ENCODE measurements around the gene ADCY5.

The ADCY5 gene

DNA sequence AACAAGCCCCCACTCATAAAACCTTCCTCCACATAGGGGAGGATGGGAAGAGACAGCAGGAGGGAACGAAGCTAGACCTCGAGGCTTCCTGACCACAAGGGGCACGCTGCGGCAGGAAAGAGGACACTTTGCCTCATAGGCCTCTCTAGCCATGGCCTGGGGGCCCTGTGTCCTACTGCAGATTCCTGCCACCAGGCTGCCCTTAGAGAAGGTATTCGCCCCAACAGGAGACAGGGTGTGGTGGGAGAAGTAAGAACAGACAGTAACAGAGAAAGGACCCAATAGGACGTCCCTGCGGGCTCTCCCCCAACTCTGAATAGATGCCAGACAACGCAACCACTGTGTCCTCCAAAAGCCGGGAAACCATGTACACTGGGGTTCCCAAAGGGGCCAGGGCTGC is 36.8 kb downstream of the ADCY5 start:
- Histone ChIP-seq H3K36me3 (ENCODE audit: control insufficient read depth, insufficient read depth, low read length) (no peaks in the 10 kb centered on the region), H3K9ac (ENCODE audit: low read depth, low read length) (no peak overlapping the region), H3K27me3 (ENCODE audit: control insufficient read depth, insufficient read depth, low read length) (no peaks in the 10 kb centered on the region), H3K4me1 (ENCODE audit: control insufficient read depth, insufficient read depth, low read length) (no peaks in the 10 kb centered on the region), H3K4me3 (ENCODE audit: low read depth, low read length) (no peak overlapping the region), H3K9me3 (ENCODE audit: control insufficient read depth, insufficient read depth, low read length) (no peaks in the 10 kb centered on the region)

GRCh38 chr3:123411340-123412040 is 37.4 kb downstream of the ADCY5 start:
- Histone ChIP-seq H3K9ac (ENCODE audit: low read depth, low read length) (no peak overlapping the region), H3K4me1 (ENCODE audit: control insufficient read depth, insufficient read depth, low read length) (no peaks in the 10 kb centered on the region), H3K9me3 (ENCODE audit: control insufficient read depth, insufficient read depth, low read length) (no peaks in the 10 kb centered on the region), H3K4me3 (ENCODE audit: low read depth, low read length) (no peak overlapping the region), H3K27me3 (ENCODE audit: control insufficient read depth, insufficient read depth, low read length) (no peaks in the 10 kb centered on the region), H3K36me3 (ENCODE audit: control insufficient read depth, insufficient read depth, low read length) (no peaks in the 10 kb centered on the region)

DNA sequence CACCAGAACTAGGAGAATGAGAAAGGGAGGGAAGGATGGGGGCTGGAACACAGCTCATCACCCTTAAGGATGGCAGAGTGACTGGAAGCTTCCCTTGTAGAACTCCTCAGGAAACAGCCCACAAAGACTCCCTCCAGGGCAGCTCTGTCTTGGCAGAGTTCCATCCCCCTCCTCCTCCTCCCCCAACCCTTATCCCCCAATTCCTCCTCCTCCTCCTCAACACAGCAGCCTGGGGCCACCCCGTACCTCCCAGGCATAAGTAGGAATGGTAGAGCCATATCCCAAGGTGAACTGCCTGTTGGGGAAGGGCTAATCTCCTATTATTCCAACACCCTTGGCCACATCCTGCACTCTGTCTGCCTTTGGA is 38.8 kb downstream of the ADCY5 start:
- no peak overlapping the region for H3K9ac ChIP-seq (ENCODE audit: low read depth, low read length)
- H3K4me1 ChIP-seq (ENCODE audit: control insufficient read depth, insufficient read depth, low read length): no peaks in the 10 kb centered on the region
- no peak overlapping the region for H3K4me3 ChIP-seq (ENCODE audit: low read depth, low read length)
- H3K36me3 ChIP-seq (ENCODE audit: control insufficient read depth, insufficient read depth, low read length): no peaks in the 10 kb centered on the region
- no peaks in the 10 kb centered on the region for H3K9me3 ChIP-seq (ENCODE audit: control insufficient read depth, insufficient read depth, low read length)
- H3K27me3 ChIP-seq (ENCODE audit: control insufficient read depth, insufficient read depth, low read length): no peaks in the 10 kb centered on the region

DNA sequence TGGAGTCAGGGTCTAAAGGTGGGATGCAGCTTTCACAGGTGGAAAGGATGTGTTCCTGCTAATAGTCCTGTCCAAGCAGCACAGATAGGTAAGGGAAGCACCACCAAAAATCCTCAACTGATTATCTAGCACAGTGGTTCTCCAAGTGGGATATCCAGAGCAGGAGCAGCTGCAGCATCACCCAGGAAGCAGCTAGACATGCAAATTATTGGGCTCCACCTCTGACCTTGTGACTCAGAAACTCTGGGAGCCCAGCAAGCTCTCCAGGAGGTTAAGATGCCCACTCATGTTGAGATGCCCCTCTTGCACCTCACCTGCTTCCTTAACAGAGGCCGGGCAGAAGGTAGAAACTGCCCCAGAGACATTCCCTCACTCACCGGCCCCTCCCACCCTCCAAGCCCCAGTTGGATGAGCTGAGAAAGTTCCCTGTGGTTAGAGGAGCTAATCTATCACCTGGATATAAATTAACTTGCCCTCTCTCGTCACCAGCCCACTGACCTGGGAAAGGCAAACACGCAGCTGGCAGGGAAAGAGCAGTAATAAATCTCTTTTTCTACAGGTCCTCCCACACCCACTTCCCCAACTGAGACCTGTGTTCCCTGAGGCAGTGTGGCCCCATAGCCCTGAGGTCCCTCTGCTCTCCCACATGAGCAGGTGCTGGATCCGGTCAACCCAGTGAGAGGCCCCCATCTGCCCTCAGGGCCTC is 39.3 kb downstream of the ADCY5 start:
- no peaks in the 10 kb centered on the region for H3K9me3 ChIP-seq (ENCODE audit: control insufficient read depth, insufficient read depth, low read length)
- no peak overlapping the region for H3K4me3 ChIP-seq (ENCODE audit: low read depth, low read length)
- no peaks in the 10 kb centered on the region for H3K36me3 ChIP-seq (ENCODE audit: control insufficient read depth, insufficient read depth, low read length)
- H3K4me1 ChIP-seq (ENCODE audit: control insufficient read depth, insufficient read depth, low read length): no peaks in the 10 kb centered on the region
- H3K27me3 ChIP-seq (ENCODE audit: control insufficient read depth, insufficient read depth, low read length): no peaks in the 10 kb centered on the region
- no peak overlapping the region for H3K9ac ChIP-seq (ENCODE audit: low read depth, low read length)

DNA sequence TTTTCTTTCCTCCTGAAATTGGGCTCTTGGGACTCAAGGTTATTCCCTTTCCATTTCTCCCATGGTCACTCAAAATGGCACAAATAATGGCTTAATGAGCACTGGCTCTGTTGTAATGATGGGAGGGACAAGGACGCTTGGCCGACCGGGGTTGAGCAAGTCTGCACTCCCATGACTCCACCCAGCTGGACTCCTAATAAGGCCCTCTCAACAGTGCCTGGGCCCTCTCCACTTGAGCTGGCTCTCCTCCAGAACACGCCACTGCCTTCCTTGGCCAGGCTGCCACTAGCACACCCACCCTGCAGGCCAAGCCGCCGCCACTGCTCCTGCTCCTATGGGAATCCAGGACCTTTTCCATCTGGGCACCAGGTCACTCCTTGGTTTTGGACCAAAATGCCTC is 42.3 kb downstream of the ADCY5 start:
- Histone ChIP-seq H3K4me1 (ENCODE audit: control insufficient read depth, insufficient read depth, low read length) (no peaks in the 10 kb centered on the region), H3K4me3 (ENCODE audit: low read depth, low read length) (no peak overlapping the region), H3K9me3 (ENCODE audit: control insufficient read depth, insufficient read depth, low read length) (no peaks in the 10 kb centered on the region), H3K9ac (ENCODE audit: low read depth, low read length) (no peak overlapping the region), H3K27me3 (ENCODE audit: control insufficient read depth, insufficient read depth, low read length) (no peaks in the 10 kb centered on the region), H3K36me3 (ENCODE audit: control insufficient read depth, insufficient read depth, low read length) (no peaks in the 10 kb centered on the region)

DNA sequence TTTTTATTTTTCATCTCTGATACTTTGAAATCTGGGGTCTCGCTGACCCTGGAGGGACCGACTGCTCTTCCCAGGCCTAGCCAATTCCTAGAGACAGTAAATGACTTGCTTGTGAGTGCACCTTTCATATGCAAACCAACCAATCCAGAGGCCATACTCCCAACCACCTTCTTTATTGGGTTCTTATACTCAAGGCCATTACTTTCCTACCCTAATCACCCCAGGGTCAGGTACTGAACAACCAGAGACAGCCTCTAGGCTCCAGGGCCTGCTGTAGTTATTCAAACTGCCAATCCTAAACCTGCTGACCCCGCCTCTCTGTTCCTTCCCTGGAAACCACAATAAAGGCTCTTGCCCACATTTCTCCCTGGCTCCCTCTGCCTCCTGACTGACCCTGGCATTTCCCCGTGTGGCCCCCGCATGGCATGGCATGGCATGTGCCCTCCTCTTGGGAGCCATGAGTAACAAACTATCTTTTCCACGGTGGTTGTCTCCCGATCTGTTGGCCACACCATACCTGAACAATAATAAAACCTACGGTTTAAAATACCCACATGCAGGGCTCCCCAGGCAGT is 42.9 kb downstream of the ADCY5 start:
- H3K4me3 ChIP-seq (ENCODE audit: low read depth, low read length): no peak overlapping the region
- no peak overlapping the region for H3K9ac ChIP-seq (ENCODE audit: low read depth, low read length)
- no peaks in the 10 kb centered on the region for H3K36me3 ChIP-seq (ENCODE audit: control insufficient read depth, insufficient read depth, low read length)
- H3K9me3 ChIP-seq (ENCODE audit: control insufficient read depth, insufficient read depth, low read length): no peaks in the 10 kb centered on the region
- H3K4me1 ChIP-seq (ENCODE audit: control insufficient read depth, insufficient read depth, low read length): no peaks in the 10 kb centered on the region
- no peaks in the 10 kb centered on the region for H3K27me3 ChIP-seq (ENCODE audit: control insufficient read depth, insufficient read depth, low read length)

- no peaks in the 10 kb centered on the region for H3K27me3 ChIP-seq (ENCODE audit: control insufficient read depth, insufficient read depth, low read length)
- H3K36me3 ChIP-seq (ENCODE audit: control insufficient read depth, insufficient read depth, low read length): no peaks in the 10 kb centered on the region
- H3K4me1 ChIP-seq (ENCODE audit: control insufficient read depth, insufficient read depth, low read length): no peaks in the 10 kb centered on the region
- no peak overlapping the region for H3K9ac ChIP-seq (ENCODE audit: low read depth, low read length)
- no peaks in the 10 kb centered on the region for H3K9me3 ChIP-seq (ENCODE audit: control insufficient read depth, insufficient read depth, low read length)
- no peak overlapping the region for H3K4me3 ChIP-seq (ENCODE audit: low read depth, low read length)
These were observed 43.9 kb downstream of the ADCY5 start for GRCh38 chr3:123405021-123405420.

GRCh38 chr3:123404391-123404790 is 44.5 kb downstream of the ADCY5 start:
- Histone ChIP-seq H3K9me3 (ENCODE audit: control insufficient read depth, insufficient read depth, low read length) (no peaks in the 10 kb centered on the region), H3K27me3 (ENCODE audit: control insufficient read depth, insufficient read depth, low read length) (no peaks in the 10 kb centered on the region), H3K36me3 (ENCODE audit: control insufficient read depth, insufficient read depth, low read length) (no peaks in the 10 kb centered on the region)

DNA sequence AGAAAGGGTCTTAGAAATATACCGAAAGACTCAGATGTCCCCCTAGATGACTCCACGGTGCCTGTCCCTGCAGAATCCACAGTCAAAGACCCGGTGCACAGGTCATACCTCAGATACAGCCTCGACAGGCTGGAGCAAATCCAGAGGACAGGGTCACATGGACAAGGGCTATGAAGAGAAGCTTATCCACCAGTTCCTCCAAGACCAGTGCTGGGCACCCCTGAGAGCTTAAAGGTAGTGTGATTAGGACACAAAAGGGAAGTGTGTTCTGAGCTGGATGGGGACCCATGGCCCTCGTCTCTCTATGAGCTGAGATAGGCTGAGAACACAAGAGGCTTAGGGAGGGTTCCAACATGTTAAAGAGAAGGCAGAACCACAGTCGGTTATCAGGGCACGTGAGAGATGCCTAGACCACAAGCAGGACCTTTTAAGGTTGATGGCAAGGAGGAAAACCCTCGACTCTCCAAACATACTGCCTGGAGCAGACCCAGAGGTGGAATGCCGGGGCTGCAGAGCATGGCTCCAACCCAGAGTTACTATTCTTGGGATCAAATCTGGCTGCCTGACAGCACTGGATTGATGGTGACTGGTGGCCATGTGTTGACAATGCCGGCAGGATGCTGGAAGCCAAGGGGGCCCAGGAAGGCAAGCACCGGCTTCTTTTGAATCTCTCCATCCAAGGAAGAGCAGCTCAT is 46.9 kb downstream of the ADCY5 start:
- H3K4me3 ChIP-seq (ENCODE audit: low read depth, low read length): no peak overlapping the region
- no peaks in the 10 kb centered on the region for H3K9me3 ChIP-seq (ENCODE audit: control insufficient read depth, insufficient read depth, low read length)
- no peaks in the 10 kb centered on the region for H3K27me3 ChIP-seq (ENCODE audit: control insufficient read depth, insufficient read depth, low read length)
- no peak overlapping the region for H3K9ac ChIP-seq (ENCODE audit: low read depth, low read length)
- no peaks in the 10 kb centered on the region for H3K4me1 ChIP-seq (ENCODE audit: control insufficient read depth, insufficient read depth, low read length)
- H3K36me3 ChIP-seq (ENCODE audit: control insufficient read depth, insufficient read depth, low read length): peaks cover 2% of the 10 kb centered on the region

More at GRCh38 chr3:123404391-123404790, 44.5 kb downstream of the ADCY5 start:
- Histone ChIP-seq H3K9ac (ENCODE audit: low read depth, low read length) (no peak overlapping the region), H3K4me1 (ENCODE audit: control insufficient read depth, insufficient read depth, low read length) (no peaks in the 10 kb centered on the region), H3K4me3 (ENCODE audit: low read depth, low read length) (no peak overlapping the region)

DNA sequence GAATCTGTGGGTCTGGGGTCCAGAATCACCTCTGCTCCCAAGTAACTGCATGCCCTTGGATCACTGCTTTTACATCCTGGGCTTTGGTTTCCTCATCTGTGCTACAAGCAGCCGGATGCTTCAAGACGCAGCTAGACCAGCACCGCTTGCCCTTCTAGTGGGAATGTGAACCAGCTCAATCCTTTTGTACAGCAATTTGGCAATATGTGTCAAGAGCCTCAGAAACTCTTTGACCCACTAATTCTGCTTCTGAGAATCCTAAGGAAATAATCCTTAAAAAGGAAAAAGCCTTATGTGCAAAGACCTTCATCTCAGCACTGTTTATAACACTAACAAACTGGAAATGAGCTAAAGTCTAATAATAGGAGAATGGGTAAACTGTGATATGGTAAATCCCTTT is 48.7 kb downstream of the ADCY5 start:
- no peak overlapping the region for H3K4me3 ChIP-seq (ENCODE audit: low read depth, low read length)

DNA sequence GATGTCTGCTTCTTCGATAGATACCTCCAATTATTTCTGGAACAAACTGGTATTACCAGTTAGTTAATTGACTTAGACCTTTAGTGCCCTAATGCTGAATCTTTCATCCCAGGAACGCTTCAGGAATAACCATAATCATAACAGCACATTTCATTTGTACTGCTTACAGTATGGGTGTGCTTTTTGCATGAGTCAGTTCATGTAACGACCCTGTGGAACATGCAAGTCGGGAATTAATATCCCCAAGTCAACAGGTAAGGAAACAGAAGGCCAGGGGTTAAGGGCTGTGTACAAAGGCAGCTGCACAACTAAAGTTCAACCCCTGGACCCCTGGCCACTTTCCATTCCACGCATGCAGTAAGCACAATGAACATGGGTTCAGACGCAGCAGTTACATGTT is 49.2 kb downstream of the ADCY5 start:
- Histone ChIP-seq H3K27me3 (ENCODE audit: control insufficient read depth, insufficient read depth, low read length) (no peaks in the 10 kb centered on the region), H3K4me1 (ENCODE audit: control insufficient read depth, insufficient read depth, low read length) (no peaks in the 10 kb centered on the region), H3K9ac (ENCODE audit: low read depth, low read length) (no peak overlapping the region), H3K9me3 (ENCODE audit: control insufficient read depth, insufficient read depth, low read length) (no peaks in the 10 kb centered on the region), H3K4me3 (ENCODE audit: low read depth, low read length) (no peak overlapping the region), H3K36me3 (ENCODE audit: control insufficient read depth, insufficient read depth, low read length) (peaks cover 2% of the 10 kb centered on the region)

More for the DNA sequence above, 48.7 kb downstream of the ADCY5 start:
- no peaks in the 10 kb centered on the region for H3K9me3 ChIP-seq (ENCODE audit: control insufficient read depth, insufficient read depth, low read length)
- H3K4me1 ChIP-seq (ENCODE audit: control insufficient read depth, insufficient read depth, low read length): no peaks in the 10 kb centered on the region
- H3K9ac ChIP-seq (ENCODE audit: low read depth, low read length): no peak overlapping the region
- no peaks in the 10 kb centered on the region for H3K27me3 ChIP-seq (ENCODE audit: control insufficient read depth, insufficient read depth, low read length)
- H3K36me3 ChIP-seq (ENCODE audit: control insufficient read depth, insufficient read depth, low read length): peaks cover 2% of the 10 kb centered on the region

All from iPS-15b (cell line).